Inflammatory macrophage treated with lipopolysaccharide for 1 hour (primary cell): ENCODE measurements around the gene SPSB4.
A peak's percentile ranks its signal among the peaks of the same experiment; 100 is the strongest.

Experiments used
- DNase-seq, 2 donors: peaks; one replicate each; pipeline ENCODE4 v3.0.0-alpha.2; 2020 to 2022

Gene SPSB4

GRCh38 chr3:141076797-141077571 is 25.8 kb downstream of the SPSB4 start:
- peak; percentile 87 to 88 for DNase-seq

DNA sequence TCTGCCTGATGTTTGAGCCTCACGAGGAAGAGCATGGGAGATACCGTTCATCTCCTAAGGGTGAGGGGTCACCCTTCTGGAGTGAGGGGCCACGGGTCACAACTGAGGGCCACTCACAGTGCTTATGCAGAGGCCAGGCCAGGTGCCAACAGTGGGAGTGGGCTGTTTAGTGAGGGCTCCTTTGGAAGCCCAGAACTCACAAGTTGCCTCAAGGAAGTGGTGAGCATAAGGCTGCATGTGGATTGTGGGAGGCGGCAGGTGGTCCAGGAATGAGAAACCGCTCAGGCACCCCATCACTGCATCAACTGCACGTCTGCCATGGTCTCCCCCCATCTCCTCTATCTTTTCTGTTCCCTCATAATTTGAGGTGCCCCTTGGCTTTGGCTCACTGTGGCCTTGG is 26.5 kb downstream of the SPSB4 start:
- DNase-seq = no peak

DNA sequence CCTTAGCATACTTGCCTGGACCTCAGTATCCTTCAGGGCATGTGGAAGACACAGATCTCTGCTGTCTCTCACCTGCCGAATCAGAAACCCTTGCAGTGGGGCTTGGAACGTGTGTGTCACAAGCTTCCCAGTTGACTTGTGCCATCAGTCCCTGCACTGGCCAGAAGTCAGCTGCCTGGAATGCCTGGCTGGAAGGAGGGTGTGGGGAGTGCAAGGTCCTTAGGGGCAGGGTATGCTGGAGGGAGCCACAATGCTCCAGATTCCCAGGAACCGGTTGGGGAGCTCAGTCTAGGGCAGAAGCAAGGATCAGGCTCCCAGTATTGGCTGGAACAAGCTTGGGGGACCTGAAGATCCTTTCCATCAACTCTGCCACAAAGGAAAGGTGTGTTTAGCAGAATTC is 27.1 kb downstream of the SPSB4 start:
- no peak for DNase-seq

GRCh38 chr3:141080431-141080830 is 29.3 kb downstream of the SPSB4 start:
- DNase-seq = no peak

- DNase-seq = no peak
Observed at GRCh38 chr3:141081141-141081795, 30.1 kb downstream of the SPSB4 start.

DNA sequence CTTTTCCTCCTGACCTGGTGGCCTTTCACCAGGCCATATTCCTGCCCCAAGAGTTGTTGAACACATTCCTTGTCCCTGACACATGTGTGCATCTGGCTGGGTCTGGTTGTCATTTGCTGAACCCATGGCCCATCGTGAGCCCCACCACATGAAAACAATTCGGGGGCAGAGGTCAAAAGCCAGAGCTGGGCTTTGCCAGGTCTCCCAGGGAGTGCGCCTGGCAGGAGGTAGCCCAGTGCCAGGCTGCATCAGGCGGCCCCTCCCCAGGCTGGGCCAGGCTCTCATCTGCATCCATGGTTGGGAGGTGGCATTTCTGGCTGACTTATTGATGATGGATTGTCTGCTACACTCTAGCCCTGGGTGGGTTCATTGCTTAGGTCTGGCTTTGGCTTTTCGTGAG is 30.9 kb downstream of the SPSB4 start:
- DNase-seq = no peak

GRCh38 chr3:141083226-141083625 is 32.1 kb downstream of the SPSB4 start:
- DNase-seq = no peak

- DNase-seq = no peak
Observed at GRCh38 chr3:141083836-141084649, 32.9 kb downstream of the SPSB4 start.

GRCh38 chr3:141085343-141086070 is 34.4 kb downstream of the SPSB4 start:
- no peak for DNase-seq

DNA sequence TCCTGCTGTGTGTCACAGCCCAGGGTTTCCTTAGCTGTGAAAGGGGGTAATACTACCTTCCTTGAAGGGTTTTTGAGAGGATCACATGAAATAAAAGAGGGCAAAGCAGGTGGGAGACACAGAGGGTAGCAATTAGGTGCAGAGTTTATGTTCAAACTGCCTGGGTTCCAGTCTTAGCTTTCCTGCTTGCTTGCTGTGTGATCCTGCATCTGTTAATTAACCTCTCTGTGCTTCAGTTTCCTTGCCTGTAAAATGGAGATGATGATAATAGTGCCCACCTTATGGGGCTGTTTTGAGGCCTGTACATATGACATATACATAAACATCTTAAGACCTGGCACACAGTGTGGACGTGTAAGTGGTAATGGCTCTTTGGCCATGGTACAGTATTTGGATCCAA is 35.0 kb downstream of the SPSB4 start:
- no peak for DNase-seq

GRCh38 chr3:141087076-141087777 is 36.1 kb downstream of the SPSB4 start:
- no peak for DNase-seq

DNA sequence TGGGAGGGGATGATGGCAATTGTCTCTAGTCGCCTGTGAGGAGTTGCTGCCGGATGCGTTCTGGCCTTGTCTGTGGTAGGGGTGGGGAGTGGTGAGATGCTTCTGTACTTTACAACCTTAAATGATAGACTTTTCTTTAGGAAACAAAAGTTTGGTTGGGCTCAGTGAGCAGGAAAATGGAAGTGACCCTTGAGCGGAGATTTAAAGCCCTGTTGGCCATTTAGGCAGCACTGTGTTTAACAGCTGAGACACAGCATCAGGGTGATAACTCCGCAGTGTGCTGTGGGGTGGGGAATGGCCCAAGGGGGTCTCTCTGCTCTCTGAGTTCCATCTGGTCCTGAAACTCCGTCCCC is 36.6 kb downstream of the SPSB4 start:
- DNase-seq = no peak

GRCh38 chr3:141089339-141090152 is 38.4 kb downstream of the SPSB4 start:
- no peak for DNase-seq

- DNase-seq = no peak
Observed at GRCh38 chr3:141091426-141091825, 40.3 kb downstream of the SPSB4 start.

DNA sequence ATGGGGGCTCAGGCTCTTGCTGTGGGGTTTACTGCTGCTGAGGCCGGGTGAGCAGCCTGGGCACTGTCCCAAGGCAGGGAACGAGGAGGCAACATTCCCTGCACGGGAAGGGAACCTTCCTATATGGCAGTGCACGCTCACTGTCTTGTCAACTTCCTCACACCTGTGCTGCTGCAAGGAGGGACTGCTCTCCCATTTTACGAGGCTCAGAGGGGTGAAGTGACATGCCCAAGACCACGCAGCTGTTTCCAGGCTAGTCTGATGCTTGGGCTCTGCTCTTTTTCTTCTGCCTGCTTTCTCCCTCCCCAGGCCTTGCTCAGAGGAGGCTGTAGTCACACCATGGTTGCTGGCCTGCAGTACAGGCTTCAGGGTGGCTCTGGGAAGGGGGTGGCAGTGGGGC is 41.5 kb downstream of the SPSB4 start:
- no peak for DNase-seq

DNA sequence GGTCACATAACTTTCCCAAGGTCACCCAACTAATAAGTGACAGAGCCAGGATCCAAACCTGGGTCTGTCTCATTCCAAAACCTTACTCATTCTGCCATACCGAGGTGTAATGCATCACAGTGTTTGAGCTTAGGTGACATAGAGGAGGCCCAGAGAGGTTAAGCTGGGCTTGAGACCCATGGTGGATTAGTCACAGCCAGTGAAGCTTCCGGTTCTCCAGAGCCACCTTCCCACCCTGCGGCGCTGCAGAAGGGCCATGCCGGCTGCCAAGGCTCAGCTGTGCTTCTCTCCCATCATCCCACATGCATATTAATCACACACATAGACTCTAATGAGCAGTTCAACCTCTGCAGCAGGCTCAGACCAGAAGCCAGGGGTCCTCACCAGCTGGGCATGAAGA is 42.2 kb downstream of the SPSB4 start:
- DNase-seq = no peak

GRCh38 chr3:141093971-141094684 is 43.0 kb downstream of the SPSB4 start:
- no peak for DNase-seq

DNA sequence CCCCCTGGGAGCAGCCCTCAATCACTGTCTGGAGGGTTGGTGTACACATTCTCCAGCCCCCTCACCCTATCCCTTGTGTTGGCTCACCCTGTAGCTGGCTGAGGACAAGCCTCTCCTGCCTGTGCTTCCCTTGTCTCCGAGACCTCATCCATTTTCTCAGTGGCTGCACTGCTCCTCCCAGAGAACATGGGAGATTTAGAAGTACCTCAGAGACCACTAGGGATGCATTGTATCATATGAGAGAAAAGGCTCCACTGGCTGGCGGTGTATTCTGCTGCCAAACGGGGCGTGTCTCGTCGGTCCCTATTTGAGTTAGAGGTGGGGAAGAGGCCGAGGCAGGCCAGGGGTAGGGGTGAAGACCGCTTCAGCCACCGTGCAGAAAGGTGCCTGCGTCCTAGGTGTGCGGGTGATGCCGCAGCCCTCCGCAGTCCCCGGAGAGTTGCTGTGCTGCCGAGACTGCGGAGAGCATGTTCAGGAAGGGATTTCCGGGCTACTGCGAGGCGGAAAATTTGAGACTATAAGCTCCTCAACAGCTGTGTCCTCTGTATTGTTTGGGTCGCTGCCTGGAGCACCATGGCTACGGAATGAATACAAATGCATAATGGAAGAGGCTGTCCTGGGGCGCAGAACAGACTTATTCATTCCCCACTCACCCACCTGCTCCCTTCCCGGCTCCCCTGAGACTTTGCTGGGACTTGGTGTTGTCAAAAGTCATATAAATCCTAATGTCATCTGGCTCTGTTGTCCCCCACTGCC is 43.8 kb downstream of the SPSB4 start:
- no peak for DNase-seq

DNA sequence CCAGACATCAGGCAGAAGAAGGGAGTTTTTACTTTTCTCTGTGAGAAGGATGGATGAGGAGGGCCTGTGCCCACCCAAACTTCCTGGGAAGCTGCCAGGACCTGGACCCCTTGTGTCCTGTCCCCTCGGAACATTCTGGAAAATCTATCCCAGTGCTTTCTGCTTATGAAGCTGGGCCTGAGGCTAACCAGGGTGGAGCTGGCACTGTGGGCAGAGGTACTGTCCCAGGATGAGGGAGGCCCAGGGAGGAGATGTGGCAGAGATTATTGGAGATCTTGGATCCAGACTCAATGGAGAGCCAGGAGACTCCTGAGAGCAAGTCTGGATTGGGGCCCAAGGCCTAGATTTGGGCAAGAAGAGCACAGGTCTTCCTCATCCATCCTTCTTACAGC is 44.4 kb downstream of the SPSB4 start:
- no peak for DNase-seq

DNA sequence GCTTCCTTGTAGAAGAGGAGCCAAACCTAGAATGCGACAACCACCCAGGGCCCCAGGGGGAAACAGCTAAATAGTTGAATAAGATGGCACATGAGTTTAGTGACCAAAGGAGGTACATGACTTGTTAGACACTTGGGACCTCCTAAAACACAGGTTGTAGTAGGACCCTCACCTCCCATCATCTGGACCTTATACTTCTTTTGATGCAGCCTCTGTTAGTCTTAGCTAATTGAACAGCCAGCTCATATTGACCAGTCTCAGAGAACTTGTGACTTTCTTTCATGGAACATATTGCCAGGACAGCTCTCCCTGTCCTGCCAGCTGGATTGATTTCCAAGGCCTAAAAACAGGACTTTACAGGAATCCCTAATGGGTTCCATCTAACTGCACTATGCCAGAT is 45.0 kb downstream of the SPSB4 start:
- DNase-seq = no peak
